HG02610 (cell line): ENCODE results near the gene APOE.
"Not testable (repeated sequence)": the region's sequence is repeated elsewhere in the genome, so short reads cannot be mapped to it uniquely, and the experiment has no call there.

ENCODE experiments used
- ATAC-seq: cut with Tn5 transposase; IDR thresholded peaks from one replicate; pipeline ENCODE4 v1.9.1; 2021; ENCODE audit warnings: mild to moderate bottlenecking, moderate library complexity; ENCODE audit not compliant: unreplicated experiment

Gene APOE

DNA sequence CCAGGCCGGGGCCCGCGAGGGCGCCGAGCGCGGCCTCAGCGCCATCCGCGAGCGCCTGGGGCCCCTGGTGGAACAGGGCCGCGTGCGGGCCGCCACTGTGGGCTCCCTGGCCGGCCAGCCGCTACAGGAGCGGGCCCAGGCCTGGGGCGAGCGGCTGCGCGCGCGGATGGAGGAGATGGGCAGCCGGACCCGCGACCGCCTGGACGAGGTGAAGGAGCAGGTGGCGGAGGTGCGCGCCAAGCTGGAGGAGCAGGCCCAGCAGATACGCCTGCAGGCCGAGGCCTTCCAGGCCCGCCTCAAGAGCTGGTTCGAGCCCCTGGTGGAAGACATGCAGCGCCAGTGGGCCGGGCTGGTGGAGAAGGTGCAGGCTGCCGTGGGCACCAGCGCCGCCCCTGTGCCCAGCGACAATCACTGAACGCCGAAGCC is 3.3 kb downstream of the APOE start:
- ATAC-seq: no peak

DNA sequence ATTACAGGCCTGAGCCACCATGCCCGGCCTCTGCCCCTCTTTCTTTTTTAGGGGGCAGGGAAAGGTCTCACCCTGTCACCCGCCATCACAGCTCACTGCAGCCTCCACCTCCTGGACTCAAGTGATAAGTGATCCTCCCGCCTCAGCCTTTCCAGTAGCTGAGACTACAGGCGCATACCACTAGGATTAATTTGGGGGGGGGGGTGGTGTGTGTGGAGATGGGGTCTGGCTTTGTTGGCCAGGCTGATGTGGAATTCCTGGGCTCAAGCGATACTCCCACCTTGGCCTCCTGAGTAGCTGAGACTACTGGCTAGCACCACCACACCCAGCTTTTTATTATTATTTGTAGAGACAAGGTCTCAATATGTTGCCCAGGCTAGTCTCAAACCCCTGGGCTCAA is 4.2 kb downstream of the APOE start:
- no peak for ATAC-seq

DNA sequence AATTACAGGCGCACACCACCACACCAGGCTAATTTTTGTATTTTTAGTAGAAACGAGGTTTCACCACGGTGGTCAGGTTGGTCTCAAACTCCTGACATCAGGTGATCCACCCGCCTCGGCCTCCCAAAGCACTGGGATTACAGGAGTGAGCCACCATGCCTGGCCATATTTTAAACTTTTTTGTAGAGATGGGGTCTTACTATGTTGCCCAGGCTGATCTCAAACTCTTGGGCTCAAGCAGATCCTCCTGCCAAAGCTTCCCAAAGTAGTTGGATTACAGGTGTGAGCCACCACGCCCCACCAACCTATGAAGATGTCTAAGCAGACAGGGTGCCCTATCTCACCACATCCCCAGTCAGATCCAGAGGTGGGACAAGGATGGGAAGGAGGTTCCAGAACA is 6.3 kb downstream of the APOE start:
- not testable (repeated sequence) for ATAC-seq

DNA sequence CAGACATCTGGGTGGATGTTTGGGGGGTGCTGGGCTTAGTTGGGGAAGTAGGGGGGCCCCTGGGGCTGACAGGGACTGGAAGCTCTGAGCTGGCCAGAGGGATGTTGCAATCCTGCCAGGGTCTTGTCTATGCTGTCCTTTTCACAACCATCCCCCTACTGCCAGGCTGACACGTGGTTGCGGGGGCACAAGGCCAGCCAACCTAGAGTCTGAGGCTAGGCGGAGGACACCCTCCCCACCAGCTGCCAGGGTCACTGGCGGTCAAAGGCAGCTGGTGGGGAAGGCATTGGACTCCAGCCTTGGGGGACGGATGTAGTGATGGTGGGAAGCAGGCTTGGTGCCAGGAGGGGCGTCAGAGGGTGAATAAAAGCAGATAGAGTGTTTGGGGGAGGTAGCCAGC is 7.3 kb downstream of the APOE start:
- ATAC-seq: no peak

DNA sequence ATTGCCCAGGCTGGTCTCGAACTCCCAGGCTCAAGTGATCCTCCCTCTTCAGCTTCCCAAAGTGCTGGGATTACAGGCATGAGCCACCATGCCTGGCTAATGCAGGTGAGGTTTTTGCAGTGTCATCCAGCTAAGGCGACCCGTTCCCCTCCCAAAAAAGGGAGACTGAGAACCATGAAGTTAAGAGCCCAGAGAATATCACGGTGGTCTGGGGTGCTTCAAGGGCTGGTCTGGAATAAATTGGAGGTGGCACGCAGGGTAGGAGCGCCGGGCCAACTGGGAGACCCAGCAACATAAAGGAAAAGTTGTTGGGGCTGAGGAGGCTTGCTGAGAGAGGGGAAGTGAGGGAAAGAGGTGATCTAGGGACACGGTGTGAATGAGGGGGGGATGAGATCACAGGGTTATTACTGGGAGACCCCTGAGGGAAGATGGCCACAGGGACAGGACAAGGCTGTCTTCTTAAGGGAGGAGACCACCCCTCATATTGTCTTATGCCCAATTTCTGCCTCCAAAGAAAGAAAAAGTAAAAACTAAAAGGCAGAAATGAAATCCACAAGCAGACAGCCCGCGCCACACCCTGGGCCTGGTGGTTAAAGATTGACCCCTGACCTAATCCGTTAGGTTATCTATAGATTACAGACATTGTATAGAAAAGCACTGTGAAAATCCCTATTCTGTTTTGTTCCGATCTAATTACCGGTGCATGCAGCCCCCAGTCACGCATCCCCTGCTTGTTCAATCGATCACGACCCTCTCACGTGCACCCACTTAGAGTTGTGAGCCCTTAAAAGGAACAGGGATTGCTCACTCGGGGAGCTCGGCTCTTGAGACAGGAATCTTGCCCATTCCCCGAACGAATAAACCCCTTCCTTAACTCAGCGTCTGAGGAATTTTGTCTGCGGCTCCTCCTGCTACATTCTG is 8.2 kb downstream of the APOE start:
- not testable (repeated sequence) for ATAC-seq

DNA sequence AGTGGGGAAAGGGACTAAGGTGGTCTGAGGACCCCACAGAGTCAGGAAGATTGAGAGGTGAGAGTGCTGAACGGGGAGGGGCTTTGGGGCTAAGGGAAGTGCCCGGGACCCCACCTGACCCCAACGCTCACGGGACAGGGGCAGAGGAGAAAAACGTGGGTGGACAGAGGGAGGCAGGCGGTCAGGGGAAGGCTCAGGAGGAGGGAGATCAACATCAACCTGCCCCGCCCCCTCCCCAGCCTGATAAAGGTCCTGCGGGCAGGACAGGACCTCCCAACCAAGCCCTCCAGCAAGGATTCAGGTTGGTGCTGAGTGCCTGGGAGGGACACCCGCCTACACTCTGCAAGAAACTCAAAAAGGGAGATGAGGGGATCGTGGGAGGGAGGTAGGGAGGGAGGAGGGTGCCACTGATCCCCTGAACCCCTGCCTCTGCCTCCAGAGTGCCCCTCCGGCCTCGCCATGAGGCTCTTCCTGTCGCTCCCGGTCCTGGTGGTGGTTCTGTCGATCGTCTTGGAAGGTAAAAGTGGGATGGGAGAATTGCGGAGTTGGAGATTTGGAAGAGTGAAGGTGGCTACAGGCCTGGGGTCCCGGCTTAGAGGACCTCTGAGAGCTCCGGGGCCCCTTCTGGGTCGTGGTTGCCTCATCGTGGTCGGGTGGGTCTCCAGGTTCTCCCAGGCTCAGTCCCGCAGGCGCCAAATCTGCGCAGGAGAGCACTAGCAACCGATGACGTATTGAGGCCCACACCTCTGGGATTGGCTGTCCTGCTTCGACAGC is 9.0 kb downstream of the APOE start, which contains the start of gene APOC1:
Gene APOC1 (plus strand): TSS at position 176 of the 774 bp plus-strand sequence. CDS start 284 bp downstream, at position 460.
- ATAC-seq: peak; percentile 90

DNA sequence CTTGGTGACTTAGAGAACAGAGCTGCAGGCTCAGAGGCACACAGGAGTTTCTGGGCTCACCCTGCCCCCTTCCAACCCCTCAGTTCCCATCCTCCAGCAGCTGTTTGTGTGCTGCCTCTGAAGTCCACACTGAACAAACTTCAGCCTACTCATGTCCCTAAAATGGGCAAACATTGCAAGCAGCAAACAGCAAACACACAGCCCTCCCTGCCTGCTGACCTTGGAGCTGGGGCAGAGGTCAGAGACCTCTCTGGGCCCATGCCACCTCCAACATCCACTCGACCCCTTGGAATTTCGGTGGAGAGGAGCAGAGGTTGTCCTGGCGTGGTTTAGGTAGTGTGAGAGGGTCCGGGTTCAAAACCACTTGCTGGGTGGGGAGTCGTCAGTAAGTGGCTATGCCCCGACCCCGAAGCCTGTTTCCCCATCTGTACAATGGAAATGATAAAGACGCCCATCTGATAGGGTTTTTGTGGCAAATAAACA is 18.7 kb downstream of the APOE start:
- ATAC-seq: no peak

DNA sequence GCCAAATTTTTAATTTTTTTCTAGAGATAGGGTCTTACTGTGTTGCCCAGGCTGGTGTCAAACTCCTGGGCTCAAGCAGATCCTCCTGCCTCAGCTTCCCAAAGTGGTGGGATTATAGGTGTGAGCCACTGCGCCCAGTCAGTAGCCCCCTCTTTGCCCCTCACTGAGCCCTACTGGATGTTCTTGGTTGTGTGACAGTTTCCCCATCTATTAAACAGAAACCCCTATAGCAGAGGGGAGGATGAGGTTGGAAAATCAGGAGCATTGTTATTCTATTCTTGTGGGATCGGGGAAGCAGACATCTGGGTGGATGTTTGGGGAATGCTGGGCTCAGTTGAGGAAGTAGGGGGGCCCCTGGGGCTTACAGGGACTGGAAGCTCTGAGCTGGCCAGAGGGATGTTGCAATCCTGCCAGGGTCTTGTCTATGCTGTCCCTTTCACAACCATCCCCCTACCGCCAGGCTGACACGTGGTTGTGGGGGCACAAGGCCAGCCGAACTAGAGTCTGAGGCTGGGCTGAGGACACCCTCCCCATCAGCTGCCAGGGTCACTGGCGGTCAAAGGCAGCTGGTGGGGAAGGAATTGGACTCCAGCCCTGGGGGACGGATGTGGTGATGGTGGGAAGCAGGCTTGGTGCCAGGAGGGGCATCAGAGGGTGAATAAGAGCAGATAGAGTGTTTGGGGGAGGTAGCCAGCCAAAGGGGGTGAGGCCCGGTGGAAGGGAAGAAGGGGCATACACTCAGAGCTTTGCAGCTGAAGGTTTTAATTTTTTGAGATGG is 19.7 kb downstream of the APOE start:
- ATAC-seq: no peak

DNA sequence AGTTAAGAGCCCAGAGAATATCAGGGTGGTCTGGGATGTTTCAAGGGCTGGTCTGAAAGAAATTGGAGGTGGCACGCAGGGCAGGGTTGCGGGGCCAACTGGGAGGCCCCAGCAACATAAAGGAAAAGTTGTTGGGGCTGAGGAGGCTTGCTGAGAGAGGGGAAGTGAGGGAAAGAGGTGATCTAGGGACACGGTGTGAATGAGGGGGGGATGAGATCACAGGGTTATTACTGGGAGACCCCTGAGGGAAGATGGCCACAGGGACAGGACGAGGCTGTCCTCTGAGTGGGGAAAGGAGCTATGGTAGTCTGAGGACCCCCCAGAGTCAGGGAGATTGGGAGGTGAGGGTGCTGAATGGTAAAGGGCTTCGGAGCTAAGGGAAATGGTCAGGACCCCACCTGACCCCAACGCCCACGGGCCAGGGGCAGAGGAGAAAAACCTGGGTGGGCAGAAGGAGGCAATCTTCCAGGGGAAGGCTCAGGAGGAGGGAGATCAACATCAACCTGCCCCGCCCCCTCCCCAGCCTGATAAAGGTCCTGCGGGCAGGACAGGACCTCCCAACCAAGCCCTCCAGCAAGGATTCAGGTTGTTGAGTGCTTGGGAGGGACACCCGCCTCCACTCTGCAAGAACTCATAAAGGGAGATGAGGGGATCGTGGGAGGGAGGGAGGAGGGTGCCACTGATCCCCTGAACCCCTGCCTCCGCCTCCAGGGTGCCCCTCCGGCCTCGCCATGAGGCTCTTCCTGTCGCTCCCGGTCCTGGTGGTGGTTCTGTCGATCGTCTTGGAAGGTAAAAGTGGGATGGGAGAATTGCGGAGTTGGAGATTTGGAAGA is 20.9 kb downstream of the APOE start:
- ATAC-seq: not testable (repeated sequence)

DNA sequence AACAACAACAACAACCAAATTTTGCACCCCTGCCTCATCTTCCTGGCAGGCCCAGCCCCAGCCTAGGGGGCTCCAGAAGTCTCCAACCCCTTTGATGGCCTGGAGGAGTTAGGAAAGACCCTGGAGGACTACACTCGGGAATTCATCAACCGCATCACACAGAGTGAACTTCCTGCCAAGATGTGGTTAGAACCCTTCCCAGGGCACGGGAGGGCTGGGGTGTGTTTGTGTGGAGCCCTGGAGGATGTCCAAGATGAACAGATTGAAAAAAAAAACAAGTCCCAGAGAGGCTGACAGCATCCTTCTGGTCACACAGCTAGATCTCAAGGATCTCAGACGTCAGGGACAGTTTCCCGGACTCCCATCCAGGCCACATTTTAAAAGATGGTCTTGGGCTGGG is 22.1 kb downstream of the APOE start:
- no peak for ATAC-seq

DNA sequence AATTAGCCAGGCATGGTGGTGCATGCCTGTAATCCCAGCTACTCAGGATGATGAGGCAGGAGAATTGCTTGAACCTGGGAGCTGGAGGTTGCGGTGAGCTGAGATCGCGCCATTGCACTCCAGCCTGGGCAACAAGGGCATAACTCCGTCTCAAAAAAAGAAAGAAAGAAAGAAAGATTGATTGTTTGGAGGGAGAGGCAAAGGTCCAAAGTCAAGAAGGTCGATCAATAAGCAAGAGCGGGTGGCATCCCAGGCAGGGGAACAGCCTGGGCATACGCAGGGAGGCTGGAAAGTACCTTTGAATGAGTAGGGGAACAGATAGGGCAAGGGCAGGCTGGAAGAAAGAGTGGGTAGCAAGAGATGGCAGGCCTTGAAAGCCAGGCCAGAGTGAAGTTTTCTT is 24.5 kb downstream of the APOE start:
- no peak for ATAC-seq

DNA sequence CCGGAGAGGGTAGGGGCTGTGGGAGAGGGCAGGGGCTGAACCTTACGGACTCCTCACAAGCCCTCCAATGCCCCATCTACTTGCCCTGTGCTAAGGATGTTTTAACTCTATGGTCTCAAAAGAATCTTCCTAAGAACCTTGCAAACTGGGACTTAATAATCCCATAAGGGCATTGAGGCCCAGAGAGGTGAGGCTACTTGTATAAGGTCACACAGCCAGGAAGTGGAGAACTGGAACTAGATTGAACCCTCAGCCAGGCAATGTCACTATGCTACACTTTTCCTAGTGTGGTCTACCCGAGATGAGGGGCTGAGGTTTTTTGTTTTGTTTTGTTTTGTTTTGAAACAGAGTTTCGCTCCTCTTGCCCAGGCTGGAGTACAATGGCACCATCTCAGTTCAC is 25.9 kb downstream of the APOE start:
- no peak for ATAC-seq

DNA sequence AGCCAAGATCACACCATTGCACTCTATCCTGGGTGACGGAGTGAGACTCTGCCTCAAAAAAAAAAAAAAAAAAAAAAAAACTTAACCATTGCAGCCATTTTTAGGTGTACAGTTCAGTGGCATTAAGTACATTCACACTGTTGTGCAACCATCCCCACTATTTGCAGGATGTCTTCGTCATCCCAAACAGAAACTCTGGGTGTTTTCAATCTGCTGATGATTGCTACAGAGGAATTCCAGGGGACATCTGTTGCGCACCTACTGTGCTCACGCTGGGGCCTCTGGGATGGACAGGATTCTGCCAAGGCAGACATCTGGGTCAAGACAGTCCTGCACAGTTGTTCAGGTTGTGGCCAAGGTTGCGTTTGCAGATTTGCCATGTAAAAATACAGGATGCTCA is 34.1 kb downstream of the APOE start:
- no peak for ATAC-seq

DNA sequence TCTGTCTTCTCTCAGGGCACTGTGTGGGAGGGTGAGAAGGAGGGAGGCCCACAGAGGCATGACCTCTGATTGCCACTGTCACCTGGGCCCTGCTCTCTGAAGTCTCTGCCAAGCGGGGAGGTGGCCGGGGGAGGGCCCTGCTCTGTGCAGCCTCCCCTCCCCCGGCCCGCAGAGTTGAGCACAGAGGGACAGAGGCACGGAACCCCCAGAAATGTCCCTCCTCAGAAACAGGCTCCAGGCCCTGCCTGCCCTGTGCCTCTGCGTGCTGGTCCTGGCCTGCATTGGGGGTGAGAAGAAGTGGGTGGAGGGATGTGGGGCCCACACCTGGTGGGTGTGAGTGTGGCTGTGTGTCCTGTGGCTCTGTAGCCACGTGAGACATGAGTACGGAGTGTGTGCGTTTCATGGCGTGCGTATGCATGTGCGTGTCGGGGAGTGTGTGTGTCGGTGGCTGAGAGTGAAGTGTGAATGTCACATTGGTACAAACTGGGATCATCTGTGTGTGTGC is 36.5 kb downstream of the APOE start, which contains the start of gene APOC4:
Gene APOC4 (plus strand): TSS at position 171 of the 505 bp plus-strand sequence. CDS start 41 bp downstream, at position 212.
- no peak for ATAC-seq

DNA sequence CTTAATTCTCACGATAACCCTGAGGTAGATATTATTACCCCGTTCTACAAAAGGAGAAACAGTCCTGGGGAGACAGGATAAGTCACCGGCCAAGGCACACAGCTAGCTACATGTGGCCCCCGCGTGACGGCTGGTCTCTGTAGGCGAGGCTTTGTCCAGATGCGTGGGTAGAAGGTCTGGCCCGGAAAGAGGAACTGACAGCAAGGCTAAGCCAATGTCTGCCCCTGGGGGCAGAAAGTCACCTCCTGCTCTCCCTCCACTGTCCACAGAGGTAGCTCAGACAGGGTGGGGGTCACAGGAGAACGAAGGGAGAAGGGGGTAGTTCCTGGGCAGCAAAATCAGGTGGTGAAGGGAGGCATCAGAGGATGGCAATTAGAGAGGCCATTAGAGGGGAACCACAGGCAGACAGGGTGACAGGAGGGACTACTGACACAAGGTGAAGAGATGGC is 38.2 kb downstream of the APOE start:
- no peak for ATAC-seq

DNA sequence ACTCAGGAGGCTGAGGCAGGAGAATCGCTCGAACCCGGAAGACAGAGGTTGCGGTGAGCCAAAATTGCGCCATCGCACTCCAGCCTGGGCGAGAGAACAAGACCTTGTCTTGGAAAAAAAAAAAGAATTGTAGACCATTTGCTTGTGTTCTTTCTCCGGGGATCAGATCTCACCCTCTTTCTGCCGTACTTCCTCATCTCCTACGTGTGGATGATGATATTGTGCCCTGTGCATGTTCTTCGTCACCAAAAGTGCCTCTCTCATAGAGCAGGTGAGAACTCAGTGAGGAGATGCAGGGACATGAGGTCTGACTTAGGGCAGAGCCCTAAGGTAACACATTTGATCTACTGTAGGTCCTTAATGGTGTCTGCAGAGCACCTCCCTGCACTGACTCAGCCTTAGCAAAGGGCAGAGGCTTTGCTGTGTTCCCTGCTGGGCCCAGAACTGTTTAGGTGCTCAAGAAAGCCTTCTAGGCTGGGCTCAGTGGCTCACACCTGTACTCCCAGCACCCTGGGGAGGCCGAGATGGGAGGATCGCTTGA is 41.5 kb downstream of the APOE start:
- no peak for ATAC-seq

DNA sequence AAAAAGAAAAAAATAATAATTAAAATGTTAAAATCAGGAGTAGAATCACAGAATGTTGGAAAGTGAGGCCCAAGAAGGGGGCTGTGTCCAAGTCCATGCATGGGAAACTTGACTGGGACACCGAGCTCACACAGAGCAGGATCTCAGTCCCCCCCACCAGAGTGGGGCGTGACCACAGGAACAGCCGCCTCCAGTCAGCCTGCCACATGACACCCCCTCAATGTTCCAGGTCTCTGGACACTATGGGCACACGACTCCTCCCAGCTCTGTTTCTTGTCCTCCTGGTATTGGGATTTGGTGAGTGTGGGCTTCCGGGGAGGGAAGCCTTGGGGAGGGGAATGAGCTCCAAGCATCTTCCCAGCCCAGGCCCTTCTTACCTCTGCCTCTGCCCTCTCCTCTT is 42.6 kb downstream of the APOE start:
- no peak for ATAC-seq

DNA sequence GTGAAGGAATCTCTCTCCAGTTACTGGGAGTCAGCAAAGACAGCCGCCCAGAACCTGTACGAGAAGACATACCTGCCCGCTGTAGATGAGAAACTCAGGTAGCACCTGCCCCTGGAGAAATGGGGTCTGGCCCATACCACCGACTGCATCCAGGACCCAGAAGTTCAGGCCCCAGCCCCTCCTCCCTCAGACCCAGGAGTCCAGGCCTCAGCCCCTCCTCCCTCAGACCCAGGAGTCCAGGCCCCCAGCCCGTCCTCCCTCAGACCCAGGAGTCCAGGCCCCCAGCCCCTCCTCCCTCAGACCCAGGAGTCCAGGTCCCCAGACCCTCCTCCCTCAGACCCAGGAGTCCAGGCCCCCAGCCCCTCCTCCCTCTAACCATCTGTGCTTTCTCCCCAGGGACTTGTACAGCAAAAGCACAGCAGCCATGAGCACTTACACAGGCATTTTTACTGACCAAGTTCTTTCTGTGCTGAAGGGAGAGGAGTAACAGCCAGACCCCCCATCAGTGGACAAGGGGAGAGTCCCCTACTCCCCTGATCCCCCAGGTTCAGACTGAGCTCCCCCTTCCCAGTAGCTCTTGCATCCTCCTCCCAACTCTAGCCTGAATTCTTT is 43.3 kb downstream of the APOE start:
- ATAC-seq: no peak

DNA sequence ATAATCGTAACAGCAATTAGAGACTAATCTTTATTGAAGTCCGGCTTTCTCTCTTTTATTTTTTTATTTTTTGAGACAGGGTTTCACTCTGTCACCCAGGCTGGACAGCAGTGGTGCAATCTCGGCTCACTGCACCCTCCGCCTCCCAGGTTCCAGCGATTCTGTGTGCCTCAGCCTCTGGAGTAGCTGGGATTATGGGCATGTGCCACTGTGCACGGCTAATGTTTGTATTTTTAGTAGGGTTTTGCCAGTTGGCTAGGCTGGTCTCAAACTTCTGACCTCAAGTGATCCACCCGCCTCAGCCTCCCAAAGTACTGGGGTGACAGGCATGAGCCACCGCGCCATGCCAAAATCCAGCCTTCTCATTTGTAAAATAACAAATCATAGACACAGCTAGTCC is 44.0 kb downstream of the APOE start:
- ATAC-seq: no peak
